HCT116 (cell line): ENCODE results near the gene GPR3. TPM values are rescaled to one million over a fixed set of nuclear protein-coding genes. Genes with fewer than 3 reads are reported as not detected.

Experiments
- ATAC-seq: fragments of 200-7000 bp; cut with Tn5 transposase; 2 replicates; pipeline ENCODE4 v1.9.1; 2020; ENCODE audit warnings: mild to moderate bottlenecking, moderate library complexity
- BruUV-seq: library from RNA; stranded (reverse); fragments of 400-500 nt; replicated peaks from 2 replicates; lab custom pipeline; 2021; lab: Mats Ljungman, UMichigan
- CTCF ChIA-PET: fragments of 300-600 bp; sonication (Branson Sonifier 250); formaldehyde crosslinking; loops from one replicate; lab custom pipeline; 2021; ENCODE audit warnings: antibody characterized with exemption; lab: Charles Lee
- POLR2A ChIA-PET: fragments of 300-600, 350-600 bp; sonication (Branson Sonifier 250); formaldehyde crosslinking; loops from one replicate; lab custom pipeline; 2021; ENCODE audit warnings: antibody characterized with exemption; lab: Charles Lee
- RAD21 ChIA-PET, 2 experiments: fragments of 300-600 bp; sonication (Branson Sonifier 250); formaldehyde crosslinking; loops; one replicate each; lab custom pipeline; 2023; ENCODE audit warnings: low total read pairs in 2 of 2; ENCODE audit not compliant: uncharacterized antibody in 2 of 2, unreplicated experiment in 2 of 2, low non-redundant PET in 1 of 2; lab: Charles Lee
- DNase-seq: peaks from one replicate; pipeline ENCODE4 v3.0.0-alpha.2; 2010; ENCODE audit warnings: low read depth, low spot score
- H2AFZ ChIP-seq: fragments of 200-600 bp; shearing (Covaris generic), sonication (generic); 2 replicates; pipeline ENCODE4 v1.6.1; 2017; ENCODE audit warnings: low read depth, mixed run types, mixed read lengths, antibody characterized with exemption, low read length; ENCODE audit not compliant: poor library complexity, severe bottlenecking
- H3K27ac ChIP-seq: 2 replicates; pipeline ENCODE4 v1.5.1; 2012; ENCODE audit warnings: low read depth, low read length
- H3K27me3 ChIP-seq: fragments of 200-600 bp; sonication (generic); 2 replicates; pipeline ENCODE4 v1.6.1; 2016; ENCODE audit warnings: mixed run types, low read length, mixed read lengths; ENCODE audit not compliant: insufficient read depth
- H3K36me3 ChIP-seq, 2 experiments: fragments of 200-500 bp in 1 of 2; fragments of 200-600 bp in 1 of 2; sonication (Bioruptor generic) in 1 of 2; sonication (generic) in 1 of 2; 2 replicates each; pipeline versions ENCODE4 v1.5.1 to v1.6.1; 2014 to 2016; ENCODE audit warnings: low read length in 2 of 2, inconsistent platforms in 1 of 2, mixed read lengths in 1 of 2, mixed run types in 1 of 2; ENCODE audit not compliant: insufficient read depth in 2 of 2, control insufficient read depth in 1 of 2
- H3K4me1 ChIP-seq, 2 experiments: fragments of 200-600 bp in 1 of 2; sonication (generic) in 1 of 2; 2 replicates each; pipeline versions ENCODE4 v1.5.1 to v1.6.1; 2012 to 2017; ENCODE audit warnings: low read length in 2 of 2, inconsistent platforms in 1 of 2, mild to moderate bottlenecking in 1 of 2, mixed read lengths in 1 of 2, mixed run types in 1 of 2, moderate library complexity in 1 of 2; ENCODE audit not compliant: insufficient read depth in 2 of 2, control insufficient read depth in 1 of 2
- H3K4me2 ChIP-seq: fragments of 200-600 bp; sonication (generic); 2 replicates; pipeline ENCODE4 v1.6.1; 2017; ENCODE audit warnings: mixed run types, low read length, mixed read lengths
- H3K4me3 ChIP-seq, 2 experiments: fragments of 200-600 bp in 1 of 2; sonication (generic) in 1 of 2; replicated peaks in 1 of 2; 2 replicates each; pipeline ENCODE4 v1.5.1; 2011 to 2016; ENCODE audit warnings: low read length in 2 of 2, control low read depth in 1 of 2, low read depth in 1 of 2, mild to moderate bottlenecking in 1 of 2, mixed read lengths in 1 of 2, mixed run types in 1 of 2
- H3K79me2 ChIP-seq: fragments of 200-600 bp; sonication (generic); 2 replicates; pipeline ENCODE4 v1.6.1; 2017; ENCODE audit warnings: mild to moderate bottlenecking, mixed run types, low read length, moderate library complexity, mixed read lengths; ENCODE audit not compliant: insufficient read depth
- H3K9ac ChIP-seq: fragments of 200-600 bp; sonication (generic); 2 replicates; pipeline ENCODE4 v1.6.1; 2016; ENCODE audit warnings: low read length, mixed read lengths
- H3K9me2 ChIP-seq: fragments of 200-600 bp; sonication (generic), shearing (Covaris generic); 2 replicates; pipeline ENCODE4 v1.6.1; 2017; ENCODE audit warnings: mixed run types, mild to moderate bottlenecking, moderate library complexity; ENCODE audit not compliant: insufficient read depth
- H3K9me3 ChIP-seq, 2 experiments: fragments of 200-500 bp in 1 of 2; fragments of 200-600 bp in 1 of 2; sonication (Bioruptor generic) in 1 of 2; sonication (generic) in 1 of 2; 2 replicates each; pipeline ENCODE4 v1.6.1; 2014 to 2017; ENCODE audit warnings: low read length in 2 of 2, mixed read lengths in 2 of 2, inconsistent platforms in 1 of 2, low read depth in 1 of 2, mild to moderate bottlenecking in 1 of 2, mixed run types in 1 of 2, moderate library complexity in 1 of 2; ENCODE audit not compliant: control insufficient read depth in 1 of 2, insufficient read depth in 1 of 2
- H4K20me1 ChIP-seq: fragments of 200-600 bp; sonication (generic), shearing (Covaris generic); 2 replicates; pipeline ENCODE4 v1.6.1; 2017; ENCODE audit warnings: mixed run types, mild to moderate bottlenecking, moderate library complexity; ENCODE audit not compliant: insufficient read depth
- ATF3 ChIP-seq: IDR thresholded peaks from 2 replicates; pipeline ENCODE4 v1.6.1; 2012
- CBX3 ChIP-seq: IDR thresholded peaks from 2 replicates; pipeline ENCODE4 v1.6.1; 2012; ENCODE audit warnings: low read depth
- CEBPB ChIP-seq: IDR thresholded peaks from 2 replicates; pipeline ENCODE4 v1.6.1; 2012; ENCODE audit warnings: low read depth
- CTCF ChIP-seq, 3 experiments: fragments of 200-600 bp in 1 of 3; sonication (generic) in 1 of 3; IDR thresholded peaks in 2 of 3; conservative IDR thresholded peaks in 1 of 3; 2 replicates each; pipeline ENCODE4 v1.5.1; 2012 to 2017; ENCODE audit warnings: low read depth in 2 of 3, low read length in 2 of 3, antibody characterized with exemption in 1 of 3, borderline replicate concordance in 1 of 3, control low read depth in 1 of 3, mild to moderate bottlenecking in 1 of 3, mixed read lengths in 1 of 3, mixed run types in 1 of 3, moderate library complexity in 1 of 3; ENCODE audit not compliant: insufficient read depth in 1 of 3
- ELF1 ChIP-seq: IDR thresholded peaks from 2 replicates; pipeline ENCODE4 v1.6.1; 2012; ENCODE audit warnings: low read depth, borderline replicate concordance
- EZH2phosphoT487 ChIP-seq: fragments of 200-600 bp; IDR thresholded peaks from 2 replicates; pipeline ENCODE4 v1.6.1; 2018; ENCODE audit warnings: antibody characterized with exemption, borderline replicate concordance
- SIN3A ChIP-seq: IDR thresholded peaks from 2 replicates; pipeline ENCODE4 v1.6.1; 2012; ENCODE audit warnings: low read depth
- SP1 ChIP-seq: IDR thresholded peaks from 2 replicates; pipeline ENCODE4 v1.6.1; 2012; ENCODE audit warnings: low read depth
- SRF ChIP-seq: IDR thresholded peaks from 2 replicates; pipeline ENCODE4 v1.6.1; 2012; ENCODE audit warnings: low read depth
- TCF7L2 ChIP-seq: IDR thresholded peaks from 2 replicates; pipeline ENCODE4 v1.7.0; 2011; ENCODE audit warnings: borderline replicate concordance, inconsistent platforms; ENCODE audit not compliant: insufficient read depth, insufficient read length; ENCODE audit errors: extremely low read depth
- YY1 ChIP-seq: IDR thresholded peaks from 2 replicates; pipeline ENCODE4 v1.6.1; 2011; ENCODE audit warnings: low read length, low read depth, moderate library complexity, mild to moderate bottlenecking; ENCODE audit not compliant: insufficient replicate concordance; ENCODE audit errors: extremely low read depth
- ZBTB33 ChIP-seq: IDR thresholded peaks from 2 replicates; pipeline ENCODE4 v1.6.1; 2011; ENCODE audit warnings: mild to moderate bottlenecking, low read length, moderate library complexity; ENCODE audit not compliant: insufficient replicate concordance; ENCODE audit errors: extremely low read depth
- ZFX ChIP-seq: fragments of 450-650 bp; IDR thresholded peaks from 2 replicates; pipeline ENCODE4 v1.6.1; 2017
- intact Hi-C: fragments of 100-400 bp; cut with micrococcal nuclease; formaldehyde crosslinking; loops from 2 replicates; pipeline ENCODE4 v1.10.0; 2022
- total RNA-seq: library from RNA; stranded (reverse); gene quantifications from one replicate; pipeline ENCODE4 v1.2.1, GENCODE V29; 2021; ENCODE audit not compliant: unreplicated experiment

GPR3 gene
- total RNA-seq, 1 experiment from 2014 or later = 2.8 TPM

- BruUV-seq = no TSS peak
- no peaks in the 10 kb centered on the region for H3K4me1 ChIP-seq
- H3K9me3 ChIP-seq = no peaks in the 10 kb centered on the region
- ATAC-seq (no peak), DNase-seq (no peak)
- H4K20me1 ChIP-seq = no peaks in the 10 kb centered on the region
- TF ChIP-seq TCF7L2 = no peak
- no peak for TF ChIP-seq ZFX
- TF ChIP-seq EZH2phosphoT487 = no peak
- no peak for TF ChIP-seq ELF1
- TF ChIP-seq CTCF (IDR thresholded peaks at IDR 0.05 in 2 of 3, conservative IDR thresholded peaks at IDR 0.05 in 1 of 3; ENCODE audit: borderline replicate concordance in 1 of 3, insufficient read depth in 1 of 3, low read depth in 2 of 3, low read length in 2 of 3) = no peak
- no peak for TF ChIP-seq SIN3A
- TF ChIP-seq ATF3 = no peak
- TF ChIP-seq YY1 = no peak
- no peak for TF ChIP-seq CEBPB
- no peak for TF ChIP-seq CBX3
- TF ChIP-seq SRF = no peak
- TF ChIP-seq ZBTB33 = no peak
- TF ChIP-seq SP1 = no peak
- H3K9me2 ChIP-seq = no peaks in the 10 kb centered on the region
- ChIA-PET POLR2A (no interaction called here), RAD21 (no interaction called here), CTCF (interaction anchor here (1.1 kb wide), 1 partner anchor 191 kb away, joined by 4 read pairs; the partner anchor contains the start of gene AHDC1)
- no peak overlapping the region for H2AFZ ChIP-seq
- H3K36me3 ChIP-seq = peaks cover 61 to 68% of the 10 kb centered on the region in 2 experiments
- H3K4me2 ChIP-seq = no peak overlapping the region
- H3K27me3 ChIP-seq = no peaks in the 10 kb centered on the region
- H3K79me2 ChIP-seq = no peaks in the 10 kb centered on the region
- no peak overlapping the region for H3K27ac ChIP-seq
- H3K4me3 ChIP-seq = no peak overlapping the region
- intact Hi-C loops = no loop called here
- H3K9ac ChIP-seq = no peak overlapping the region
These were observed 20.1 kb downstream of the GPR3 start for GRCh38 chr1:27412502-27412901.
